ENCODE measurements around the gene MVB12A. TPM values are rescaled to one million over a fixed set of nuclear protein-coding genes. Genes with fewer than 3 reads are reported as not detected.

MVB12A gene
- total RNA-seq, 2 experiments from 2014 or later: 28.1 to 31.8 TPM

GRCh38 chr19:17380426-17381138 lies 39.3 kb upstream of the MVB12A start:
- TF ChIP-seq CTCF (IDR thresholded peaks at IDR 0.05): no peak
- CTCF ChIA-PET: interaction anchor here (1.0 kb wide), 2 partner anchors 74 to 88 kb away, joined by 3 to 4 read pairs; no protein-coding TSS in a partner anchor
- Mint-ChIP-seq H3K4me3 (no peak overlapping the region), H3K27me3 (peaks cover 5% of the 10 kb centered on the region), H3K4me1 (ENCODE audit: low read depth) (peaks cover 5% of the 10 kb centered on the region), H3K9me3 (no peaks in the 10 kb centered on the region), H3K36me3 (ENCODE audit: low read depth) (no peaks in the 10 kb centered on the region), H3K27ac (no peak overlapping the region)
- POLR2A ChIA-PET: no interaction called here
- ATAC-seq (no peak), DNase-seq (no peak)
- intact Hi-C loops (cut with micrococcal nuclease): no loop called here

GRCh38 chr19:17385878-17386611 lies 33.8 kb upstream of the MVB12A start:
- intact Hi-C loops (cut with micrococcal nuclease): loop anchor here (5.0 kb wide), 1 partner anchor 39 kb away; no protein-coding TSS in a partner anchor

GRCh38 chr19:17389288-17389687 lies 30.6 kb upstream of the MVB12A start:
- peaks cover 5% of the 10 kb centered on the region for H3K27me3 Mint-ChIP-seq
- ChIA-PET POLR2A (interaction anchor here (0.6 to 1.0 kb wide), 4 partner anchors 16 to 127 kb away, joined by 3 to 6 read pairs (median 4); partner anchors contain the start of gene BST2), CTCF (interaction anchor here (0.7 to 4.0 kb wide), 17 partner anchors 10 to 124 kb away, joined by 3 to 20 read pairs (median 4); partner anchors contain the start of genes ABHD8, BABAM1, DDA1 and MVB12A)
- no peak overlapping the region for H3K4me3 Mint-ChIP-seq
- no peaks in the 10 kb centered on the region for H3K36me3 Mint-ChIP-seq (ENCODE audit: low read depth)
- DNase-seq: no peak
- intact Hi-C loops (cut with micrococcal nuclease): loop anchor here (5.0 kb wide), 1 partner anchor 42 kb away; no protein-coding TSS in a partner anchor
- no peak for TF ChIP-seq CTCF (IDR thresholded peaks at IDR 0.05)
- peaks cover 11% of the 10 kb centered on the region for H3K4me1 Mint-ChIP-seq (ENCODE audit: low read depth)
- ATAC-seq: no peak
- H3K9me3 Mint-ChIP-seq: peaks cover 3% of the 10 kb centered on the region
- H3K27ac Mint-ChIP-seq: no peak overlapping the region

More at GRCh38 chr19:17385878-17386611, 33.8 kb upstream of the MVB12A start:
- peaks cover 5% of the 10 kb centered on the region for H3K27me3 Mint-ChIP-seq
- ChIA-PET CTCF (interaction anchor here (0.6 to 4.5 kb wide), 37 partner anchors 8 to 143 kb away, joined by 3 to 25 read pairs (median 5); partner anchors contain the start of genes CCDC194, DDA1, MRPL34 and MVB12A), POLR2A (interaction anchor here (1.2 to 1.3 kb wide), 2 partner anchors 19 to 48 kb away, joined by 4 to 5 read pairs; partner anchors contain the start of genes BST2 and GTPBP3)
- ATAC-seq: peak; percentile 58
- no peaks in the 10 kb centered on the region for H3K36me3 Mint-ChIP-seq (ENCODE audit: low read depth)
- DNase-seq: peak; percentile 81
- peak; percentile 98 for TF ChIP-seq CTCF (IDR thresholded peaks at IDR 0.05)
- H3K27ac Mint-ChIP-seq: no peak overlapping the region
- H3K9me3 Mint-ChIP-seq: peaks cover 3% of the 10 kb centered on the region
- peaks cover 8% of the 10 kb centered on the region for H3K4me1 Mint-ChIP-seq (ENCODE audit: low read depth)
- no peak overlapping the region for H3K4me3 Mint-ChIP-seq

- TF ChIP-seq CTCF (IDR thresholded peaks at IDR 0.05): no peak
Measured at GRCh38 chr19:17389957-17390664, 29.7 kb upstream of the MVB12A start.

More at GRCh38 chr19:17389957-17390664, 29.7 kb upstream of the MVB12A start:
- Mint-ChIP-seq H3K27ac (no peak overlapping the region), H3K4me3 (peak overlapping the region; percentile 81), H3K9me3 (peaks cover 3% of the 10 kb centered on the region), H3K27me3 (peaks cover 5% of the 10 kb centered on the region), H3K36me3 (ENCODE audit: low read depth) (no peaks in the 10 kb centered on the region), H3K4me1 (ENCODE audit: low read depth) (peaks cover 14% of the 10 kb centered on the region)
- intact Hi-C loops (cut with micrococcal nuclease): loop anchor here (5.0 kb wide), 1 partner anchor 43 kb away; no protein-coding TSS in a partner anchor
- ChIA-PET POLR2A (interaction anchor here (0.6 kb wide), 2 partner anchors 10 to 35 kb away, joined by 3 to 4 read pairs; no protein-coding TSS in a partner anchor), CTCF (interaction anchor here (0.5 to 4.0 kb wide), 11 partner anchors 15 to 98 kb away, joined by 3 to 20 read pairs (median 4); partner anchors contain the start of genes ABHD8, BST2 and MVB12A)
- DNase-seq (no peak), ATAC-seq (no peak)

Data from activated CD8-positive, alpha-beta T cell treated with anti-CD3 and anti-CD28 coated beads for 36 hours (primary cell).